ENCODE measurements around the gene AKIRIN2. TPM values are rescaled to one million over a fixed set of nuclear protein-coding genes. Genes with fewer than 3 reads are reported as not detected.

AKIRIN2 gene
- total and polyA plus RNA-seq, 2 donors (not counting 1 experiment from before 2014, with no cell fraction given), result 82.2 to 108 TPM

GRCh38 chr6:87706187-87706966 is 4.3 kb upstream of the AKIRIN2 start:
- H3K4me1 ChIP-seq (ENCODE audit: control insufficient read depth in 2 of 2, insufficient read depth in 2 of 2, low read length in 2 of 2), result peaks cover 5 to 6% of the 10 kb centered on the region in 2 donors
- DNase-seq (no peak), ATAC-seq (ENCODE audit: low read depth) (no peak)
- ChIA-PET CTCF (no interaction called here), POLR2A (no interaction called here)
- TF ChIP-seq EZH2 (IDR thresholded peaks at IDR 0.05; ENCODE audit: borderline replicate concordance, insufficient read depth, low read depth, low read length, poor library complexity, severe bottlenecking), result no peak
- TF ChIP-seq, protein P1, sequence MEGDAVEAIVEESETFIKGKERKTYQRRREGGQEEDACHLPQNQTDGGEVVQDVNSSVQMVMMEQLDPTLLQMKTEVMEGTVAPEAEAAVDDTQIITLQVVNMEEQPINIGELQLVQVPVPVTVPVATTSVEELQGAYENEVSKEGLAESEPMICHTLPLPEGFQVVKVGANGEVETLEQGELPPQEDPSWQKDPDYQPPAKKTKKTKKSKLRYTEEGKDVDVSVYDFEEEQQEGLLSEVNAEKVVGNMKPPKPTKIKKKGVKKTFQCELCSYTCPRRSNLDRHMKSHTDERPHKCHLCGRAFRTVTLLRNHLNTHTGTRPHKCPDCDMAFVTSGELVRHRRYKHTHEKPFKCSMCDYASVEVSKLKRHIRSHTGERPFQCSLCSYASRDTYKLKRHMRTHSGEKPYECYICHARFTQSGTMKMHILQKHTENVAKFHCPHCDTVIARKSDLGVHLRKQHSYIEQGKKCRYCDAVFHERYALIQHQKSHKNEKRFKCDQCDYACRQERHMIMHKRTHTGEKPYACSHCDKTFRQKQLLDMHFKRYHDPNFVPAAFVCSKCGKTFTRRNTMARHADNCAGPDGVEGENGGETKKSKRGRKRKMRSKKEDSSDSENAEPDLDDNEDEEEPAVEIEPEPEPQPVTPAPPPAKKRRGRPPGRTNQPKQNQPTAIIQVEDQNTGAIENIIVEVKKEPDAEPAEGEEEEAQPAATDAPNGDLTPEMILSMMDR (IDR thresholded peaks at IDR 0.05), result no peak
- Mint-ChIP-seq H3K27me3 (no peaks in the 10 kb centered on the region), H3K27ac (no peak overlapping the region), H3K9me3 (ENCODE audit: insufficient read depth) (no peaks in the 10 kb centered on the region), H3K4me3 (no peak overlapping the region), H3K4me1 (peaks cover 19% of the 10 kb centered on the region)
- H3K4me2 ChIP-seq (replicated peaks; ENCODE audit: low read depth, low read length, poor library complexity, severe bottlenecking), result no peak overlapping the region
- no peak overlapping the region for H3K4me3 ChIP-seq (ENCODE audit: control extremely low read depth in 1 of 5, extremely low read depth in 1 of 5, insufficient read depth in 1 of 5, low read depth in 2 of 5, low read length in 4 of 5)
- H4K20me1 ChIP-seq (ENCODE audit: control insufficient read depth, insufficient read depth, low read length, poor library complexity, severe bottlenecking), result no peaks in the 10 kb centered on the region
- H2AFZ ChIP-seq (ENCODE audit: insufficient read depth, low read depth, low read length, poor library complexity, severe bottlenecking), result no peak overlapping the region
- H3K79me2 ChIP-seq (ENCODE audit: control insufficient read depth, insufficient read depth, low read length), result peaks cover 14% of the 10 kb centered on the region
- H3K36me3 ChIP-seq (replicated peaks in 1 of 2; ENCODE audit: control extremely low read depth in 1 of 2, control insufficient read depth in 1 of 2, extremely low read depth in 1 of 2, insufficient read depth in 2 of 2, low read length in 1 of 2), result no peaks in the 10 kb centered on the region
- H3K27me3 ChIP-seq (replicated peaks in 1 of 4; ENCODE audit: control extremely low read depth in 1 of 4, control insufficient read depth in 3 of 4, insufficient read depth in 4 of 4, low read length in 3 of 4), result no peaks in the 10 kb centered on the region
- intact Hi-C loops (cut with micrococcal nuclease), result loop anchor here (10.0 kb wide), 2 partner anchors 528 to 1648 kb away; partner anchors contain the start of gene UBE2J1
- no peaks in the 10 kb centered on the region for H3K9me3 ChIP-seq (ENCODE audit: control extremely low read depth in 1 of 3, control insufficient read depth in 2 of 3, insufficient read depth in 1 of 3, low read length in 2 of 3)
- no peak overlapping the region for H3K27ac ChIP-seq (ENCODE audit: low read length in 2 of 2)
- no peak overlapping the region for H3K9ac ChIP-seq (ENCODE audit: low read length)
- WGBS (ENCODE audit: insufficient coverage), result no CpG with 5 or more reads among the region's 3 CpGs

- Histone ChIP-seq H3K4me1 (ENCODE audit: control insufficient read depth in 2 of 2, insufficient read depth in 2 of 2, low read length in 2 of 2) (peaks cover 5 to 6% of the 10 kb centered on the region in 2 donors), H3K9me3 (ENCODE audit: control extremely low read depth in 1 of 3, control insufficient read depth in 2 of 3, insufficient read depth in 1 of 3, low read length in 2 of 3) (no peaks in the 10 kb centered on the region), H3K4me3 (ENCODE audit: control extremely low read depth in 1 of 5, extremely low read depth in 1 of 5, insufficient read depth in 1 of 5, low read depth in 2 of 5, low read length in 4 of 5) (no peak overlapping the region), H4K20me1 (ENCODE audit: control insufficient read depth, insufficient read depth, low read length, poor library complexity, severe bottlenecking) (peaks cover 3% of the 10 kb centered on the region), H3K79me2 (ENCODE audit: control insufficient read depth, insufficient read depth, low read length) (peaks cover 26% of the 10 kb centered on the region), H3K4me2 (replicated peaks; ENCODE audit: low read depth, low read length, poor library complexity, severe bottlenecking) (no peak overlapping the region), H3K27ac (ENCODE audit: low read length in 2 of 2) (no peak overlapping the region), H3K9ac (ENCODE audit: low read length) (no peak overlapping the region), H3K36me3 (replicated peaks in 1 of 2; ENCODE audit: control extremely low read depth in 1 of 2, control insufficient read depth in 1 of 2, extremely low read depth in 1 of 2, insufficient read depth in 2 of 2, low read length in 1 of 2) (no peaks in the 10 kb centered on the region), H3K27me3 (replicated peaks in 1 of 4; ENCODE audit: control extremely low read depth in 1 of 4, control insufficient read depth in 3 of 4, insufficient read depth in 4 of 4, low read length in 3 of 4) (no peaks in the 10 kb centered on the region), H2AFZ (ENCODE audit: insufficient read depth, low read depth, low read length, poor library complexity, severe bottlenecking) (peak overlapping the region; percentile 50)
- no peaks in the 10 kb centered on the region for H3K9me3 Mint-ChIP-seq (ENCODE audit: insufficient read depth)
- DNase-seq (no peak), ATAC-seq (ENCODE audit: low read depth) (no peak)
- no peak overlapping the region for H3K4me3 Mint-ChIP-seq
- 84% methylated on average over 2 of the region's 4 CpGs for WGBS (ENCODE audit: insufficient coverage)
- POLR2A ChIA-PET, result interaction anchor here (0.7 kb wide), 1 partner anchor 558 kb away, joined by 3 read pairs; no protein-coding TSS in a partner anchor
- CTCF ChIA-PET, result interaction anchor here (0.6 to 1.5 kb wide), 2 partner anchors 112 to 127 kb away, joined by 3 to 7 read pairs; no protein-coding TSS in a partner anchor
- no peaks in the 10 kb centered on the region for H3K27me3 Mint-ChIP-seq
- TF ChIP-seq, protein P1 (IDR thresholded peaks at IDR 0.05), result no peak
- H3K27ac Mint-ChIP-seq, result peak overlapping the region; percentile 6
- intact Hi-C loops (cut with micrococcal nuclease), result loop anchor here (10.0 kb wide), 2 partner anchors 530 to 1650 kb away; partner anchors contain the start of gene UBE2J1
- peaks cover 27% of the 10 kb centered on the region for H3K4me1 Mint-ChIP-seq
These were observed 3.1 kb upstream of the AKIRIN2 start for GRCh38 chr6:87705070-87705691.
